Stimulated activated CD4-positive, alpha-beta T cell treated with anti-CD3 and anti-CD28 coated beads, Interleukin-12 subunit alpha, Interleukin-12 subunit beta, amount 100 ng/mL, for 48 hours (primary cell): ENCODE results near the gene MAPK4.

Experiments
- DNase-seq, 3 donors: peaks; one replicate each; pipeline ENCODE4 v3.0.0-alpha.2; 2020; ENCODE audit warnings: low read depth in 2 of 3, low spot score in 1 of 3

MAPK4 gene

GRCh38 chr18:50719471-50720324 is 159.8 kb downstream of the MAPK4 start:
- DNase-seq, result no peak

DNA sequence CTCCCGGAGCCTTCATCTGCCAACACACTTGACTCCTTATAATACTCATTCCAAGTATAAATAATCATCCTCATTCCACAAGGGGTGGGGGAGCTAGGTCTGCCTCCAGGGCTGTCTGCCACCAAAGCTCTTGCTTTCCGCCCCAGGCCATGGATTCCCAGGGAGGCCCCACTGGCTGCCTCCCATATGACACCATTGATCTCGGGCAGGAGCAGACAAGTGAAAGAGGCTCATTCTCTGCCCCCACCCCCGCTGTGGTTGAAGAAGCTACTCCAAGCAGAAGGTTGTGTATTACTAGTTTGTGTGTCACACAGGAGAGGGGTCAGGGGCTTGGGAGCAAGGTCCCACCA is 160.4 kb downstream of the MAPK4 start:
- no peak for DNase-seq

- DNase-seq, result no peak
Observed at GRCh38 chr18:50721006-50721405, 161.1 kb downstream of the MAPK4 start.

DNA sequence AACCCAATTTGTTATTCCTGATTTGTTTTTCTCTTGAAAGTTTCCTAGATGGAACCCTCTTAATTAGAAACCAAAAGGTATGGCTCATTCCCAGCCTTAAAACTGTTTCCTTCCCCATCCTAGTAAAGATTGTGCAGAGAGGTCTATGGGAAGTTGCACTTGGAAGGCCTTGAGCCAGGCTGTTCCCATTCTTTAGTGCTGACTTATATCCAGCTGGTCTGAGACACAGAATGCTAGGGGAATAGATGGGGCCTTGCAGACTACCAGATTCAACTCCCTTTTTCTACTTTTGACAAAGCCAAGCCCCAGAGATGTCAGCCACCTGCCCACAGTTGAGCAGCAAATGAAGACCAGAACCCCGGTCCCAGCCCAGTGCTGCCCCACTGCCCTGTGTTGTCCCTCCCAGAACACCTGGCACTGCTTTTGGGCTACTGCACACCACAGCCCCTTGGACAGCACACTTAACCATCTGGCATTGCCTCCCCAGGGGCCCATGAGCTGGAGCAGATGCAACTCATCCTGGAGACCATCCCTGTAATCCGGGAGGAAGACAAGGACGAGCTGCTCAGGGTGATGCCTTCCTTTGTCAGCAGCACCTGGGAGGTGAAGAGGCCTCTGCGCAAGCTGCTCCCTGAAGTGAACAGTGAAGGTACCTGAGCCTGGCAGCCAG is 161.7 kb downstream of the MAPK4 start:
- DNase-seq, result no peak

GRCh38 chr18:50722311-50722710 is 162.4 kb downstream of the MAPK4 start:
- no peak for DNase-seq

GRCh38 chr18:50724751-50725151 is 164.9 kb downstream of the MAPK4 start:
- no peak for DNase-seq

DNA sequence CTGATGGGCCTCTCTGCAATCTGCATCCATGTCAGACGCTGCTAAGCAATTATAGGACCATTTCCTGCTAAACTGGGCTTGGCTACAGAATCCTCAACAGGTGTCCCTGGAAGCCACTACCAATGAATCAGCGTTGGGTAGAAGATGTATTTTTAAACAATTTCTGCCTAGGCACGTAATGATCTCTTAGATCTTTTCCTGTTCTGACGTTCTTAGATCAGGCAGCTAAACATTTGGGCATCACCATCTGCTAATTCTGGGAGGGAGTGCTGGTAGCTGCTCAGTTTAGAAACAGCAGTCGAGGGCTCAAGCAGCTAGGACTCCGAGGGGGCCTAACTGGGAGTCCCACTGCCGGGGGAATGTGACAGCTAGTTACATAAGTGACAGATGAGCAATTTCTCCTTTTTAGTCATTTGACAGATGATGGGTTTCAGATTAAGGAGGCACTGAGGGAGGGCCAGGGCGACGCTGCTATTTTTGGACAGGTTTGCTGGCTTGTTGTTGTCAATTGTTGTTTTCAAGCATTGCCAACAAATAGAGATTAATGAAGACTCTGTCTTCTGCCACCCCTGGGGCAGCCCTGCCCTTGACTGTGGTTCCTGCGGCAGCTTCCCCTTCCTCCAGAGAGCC is 167.2 kb downstream of the MAPK4 start:
- no peak for DNase-seq

DNA sequence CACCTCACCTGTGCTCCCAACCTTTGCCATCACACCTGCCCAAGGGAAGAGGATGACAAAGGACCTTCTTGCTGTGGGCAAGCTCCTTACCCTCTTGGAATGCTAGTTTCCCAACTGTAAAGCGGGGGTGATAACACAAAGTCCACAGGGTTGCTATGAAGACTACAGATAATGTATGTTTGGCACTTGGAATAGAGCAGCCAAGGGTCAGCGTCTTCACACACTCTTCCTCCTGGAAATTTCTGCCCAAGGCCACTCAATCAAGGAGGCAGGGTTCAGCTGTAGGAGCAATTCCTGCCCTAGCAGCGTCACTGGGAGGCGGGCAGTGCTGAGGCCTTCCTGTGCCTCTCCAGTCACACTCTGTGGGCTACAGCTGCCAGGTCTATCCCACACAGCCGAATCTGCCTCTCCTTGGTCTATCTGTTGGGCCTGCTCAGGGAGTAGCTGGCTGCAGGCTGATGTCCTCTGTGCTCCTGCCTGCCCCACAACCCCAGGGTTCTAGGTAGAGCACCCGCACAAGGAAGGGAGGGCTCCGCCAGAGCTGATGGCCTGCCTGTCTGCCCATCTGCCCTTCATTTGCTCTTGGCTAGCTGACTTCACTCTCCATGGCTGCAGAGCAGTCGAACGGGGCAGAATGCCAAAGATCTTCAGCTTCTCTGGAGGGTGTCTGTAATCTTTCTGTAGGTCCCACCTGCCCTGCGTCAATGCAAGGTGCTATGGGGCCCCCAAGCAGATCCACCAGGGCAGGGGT is 168.0 kb downstream of the MAPK4 start:
- no peak for DNase-seq

DNA sequence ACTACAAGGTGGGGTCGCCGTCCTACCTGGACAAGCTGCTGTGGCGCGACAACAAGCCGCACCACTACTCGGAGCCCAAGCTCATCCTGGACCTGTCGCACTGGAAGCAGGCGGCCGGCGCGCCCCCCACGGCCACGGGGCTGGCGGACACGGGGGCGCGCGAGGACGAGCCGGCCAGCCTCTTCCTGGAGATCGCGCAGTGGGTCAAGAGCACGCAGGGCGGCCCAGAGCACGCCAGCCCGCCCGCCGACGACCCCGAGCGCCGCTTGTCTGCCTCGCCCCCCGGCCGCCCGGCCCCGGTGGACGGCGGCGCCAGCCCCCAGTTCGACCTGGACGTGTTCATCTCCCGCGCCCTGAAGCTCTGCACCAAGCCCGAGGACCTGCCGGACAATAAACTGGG is 169.5 kb downstream of the MAPK4 start:
- no peak for DNase-seq

GRCh38 chr18:50729986-50730385 is 170.1 kb downstream of the MAPK4 start:
- no peak for DNase-seq

DNA sequence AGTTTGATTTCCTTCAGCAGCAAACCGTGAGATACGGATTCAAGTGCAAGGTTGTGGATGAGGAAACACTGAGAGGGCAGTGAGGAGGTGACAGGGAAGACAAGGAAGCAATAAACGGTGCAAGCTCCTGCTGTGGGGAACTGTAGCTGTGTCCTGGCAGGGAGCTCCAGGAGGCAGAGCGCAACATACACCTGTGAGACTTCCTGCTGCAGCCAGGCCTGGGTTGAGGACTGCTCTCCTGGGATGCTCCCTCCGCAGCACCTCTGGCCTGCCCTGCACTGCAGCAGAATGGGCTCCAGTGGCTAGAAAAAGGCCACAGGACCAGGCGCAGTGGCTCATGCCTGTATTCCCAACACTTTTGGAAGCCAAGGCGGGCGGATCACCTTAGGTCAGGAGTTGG is 174.5 kb downstream of the MAPK4 start:
- no peak for DNase-seq

- no peak for DNase-seq
Observed at GRCh38 chr18:50734886-50735285, 175.0 kb downstream of the MAPK4 start.

DNA sequence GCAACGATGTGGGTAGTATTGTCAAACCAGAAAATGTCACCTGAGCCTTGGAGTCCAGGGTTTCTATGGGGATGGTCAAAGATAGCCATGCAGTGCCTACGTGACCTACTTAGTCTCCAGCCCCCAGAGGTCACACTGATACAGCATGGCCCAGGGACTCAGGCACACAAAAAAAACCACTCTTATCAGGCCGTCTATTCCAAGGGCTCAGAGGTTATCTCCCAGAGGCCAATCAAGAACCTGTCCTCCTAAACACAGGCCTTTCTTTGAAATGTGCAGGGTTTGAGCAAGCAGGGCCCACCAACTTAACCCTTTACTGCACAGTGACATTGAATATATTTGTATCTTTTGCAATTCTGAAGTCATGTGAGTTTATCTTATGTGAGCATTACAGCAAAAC is 177.2 kb downstream of the MAPK4 start:
- DNase-seq, result no peak

- DNase-seq, result no peak
Observed at GRCh38 chr18:50738098-50738757, 178.3 kb downstream of the MAPK4 start.

DNA sequence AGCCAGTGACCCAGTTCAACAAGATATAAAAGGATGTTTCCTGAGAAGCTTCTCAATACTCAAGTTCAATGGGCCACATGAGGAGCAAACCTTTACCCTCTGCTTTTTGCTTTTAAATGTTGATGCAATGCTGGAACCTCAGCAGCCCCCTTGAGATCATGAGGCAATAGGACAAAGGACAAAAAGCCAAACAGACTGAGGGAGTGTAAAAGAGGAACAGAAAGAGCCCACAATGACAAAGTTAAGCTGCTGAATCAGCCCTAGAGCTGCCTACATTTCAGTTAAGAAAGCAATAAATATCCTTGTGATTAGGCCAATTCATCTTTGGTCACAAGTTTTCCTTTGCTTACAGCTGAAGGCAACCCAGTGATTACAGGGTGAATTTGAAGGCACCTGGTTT is 183.1 kb downstream of the MAPK4 start:
- no peak for DNase-seq

DNA sequence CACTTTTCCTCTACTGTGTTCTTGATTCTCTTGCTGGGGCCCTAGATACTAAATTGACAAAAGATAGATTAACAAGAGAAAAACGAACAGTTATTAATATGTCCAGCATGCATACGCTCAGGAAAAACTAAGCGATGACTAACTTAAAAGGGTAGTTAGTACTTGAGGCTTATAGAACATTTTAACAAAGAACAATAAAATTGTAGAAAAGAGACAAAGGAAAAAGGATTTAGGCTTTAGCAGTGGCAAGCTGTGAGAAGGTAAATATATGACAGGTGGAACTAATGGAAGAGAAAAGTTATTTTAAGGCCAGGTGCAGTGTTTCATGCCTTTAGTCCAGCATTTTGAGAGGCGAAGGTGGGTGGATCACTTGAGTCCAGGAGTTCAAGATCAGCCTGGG is 184.4 kb downstream of the MAPK4 start:
- no peak for DNase-seq

DNA sequence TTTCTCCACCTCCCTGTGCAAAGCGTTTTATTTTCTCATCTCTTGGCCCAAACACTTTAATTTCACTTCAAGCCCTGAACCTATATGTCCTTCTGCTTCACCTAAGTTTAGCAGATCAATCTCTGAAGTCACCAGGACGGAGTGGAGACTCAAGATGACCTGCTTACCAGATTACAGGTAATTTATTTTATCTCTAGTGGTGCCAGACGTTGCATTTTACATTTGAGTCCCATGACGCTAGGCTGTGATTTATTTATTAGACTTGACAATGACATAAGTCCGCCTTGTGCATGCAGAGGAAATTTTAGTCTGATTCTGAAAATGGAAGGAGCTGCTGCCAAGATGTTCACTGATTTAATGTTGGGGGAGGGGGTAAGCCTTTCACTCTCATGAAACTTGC is 186.1 kb downstream of the MAPK4 start:
- no peak for DNase-seq

DNA sequence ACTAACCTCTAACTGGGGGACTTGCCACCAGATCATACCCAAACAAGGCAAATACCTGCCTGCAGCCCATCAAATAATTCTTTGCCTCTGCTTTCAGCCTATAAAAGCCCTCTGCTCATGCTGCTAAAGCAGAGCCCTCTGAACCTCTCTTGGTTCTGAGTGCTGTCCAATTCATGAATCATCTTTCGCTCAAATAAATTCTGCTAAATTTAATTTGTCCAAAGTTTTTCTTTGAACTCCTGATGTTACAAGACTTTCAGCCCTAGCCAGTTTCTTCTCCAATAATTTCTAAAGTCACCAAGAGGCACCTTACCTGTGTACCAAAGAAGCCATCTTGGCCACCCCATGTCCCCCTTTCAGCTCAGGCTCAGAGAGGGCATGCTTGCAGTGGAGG is 188.0 kb downstream of the MAPK4 start:
- DNase-seq, result no peak

- DNase-seq, result no peak
Observed at GRCh38 chr18:50748243-50749229, 188.6 kb downstream of the MAPK4 start.

- DNase-seq, result no peak
Observed at GRCh38 chr18:50749421-50749820, 189.5 kb downstream of the MAPK4 start.
